HG03457 (cell line): ENCODE results near the gene MAP1LC3A.
A peak's percentile ranks its signal among the peaks of the same experiment; 100 is the strongest.
"Not testable (repeated sequence)": the region's sequence is repeated elsewhere in the genome, so short reads cannot be mapped to it uniquely, and the experiment has no call there.

Experiments used
- ATAC-seq: cut with Tn5 transposase; IDR thresholded peaks from one replicate; pipeline ENCODE4 v1.9.1; 2021; ENCODE audit warnings: moderate number of reproducible peaks; ENCODE audit not compliant: unreplicated experiment

The MAP1LC3A gene

DNA sequence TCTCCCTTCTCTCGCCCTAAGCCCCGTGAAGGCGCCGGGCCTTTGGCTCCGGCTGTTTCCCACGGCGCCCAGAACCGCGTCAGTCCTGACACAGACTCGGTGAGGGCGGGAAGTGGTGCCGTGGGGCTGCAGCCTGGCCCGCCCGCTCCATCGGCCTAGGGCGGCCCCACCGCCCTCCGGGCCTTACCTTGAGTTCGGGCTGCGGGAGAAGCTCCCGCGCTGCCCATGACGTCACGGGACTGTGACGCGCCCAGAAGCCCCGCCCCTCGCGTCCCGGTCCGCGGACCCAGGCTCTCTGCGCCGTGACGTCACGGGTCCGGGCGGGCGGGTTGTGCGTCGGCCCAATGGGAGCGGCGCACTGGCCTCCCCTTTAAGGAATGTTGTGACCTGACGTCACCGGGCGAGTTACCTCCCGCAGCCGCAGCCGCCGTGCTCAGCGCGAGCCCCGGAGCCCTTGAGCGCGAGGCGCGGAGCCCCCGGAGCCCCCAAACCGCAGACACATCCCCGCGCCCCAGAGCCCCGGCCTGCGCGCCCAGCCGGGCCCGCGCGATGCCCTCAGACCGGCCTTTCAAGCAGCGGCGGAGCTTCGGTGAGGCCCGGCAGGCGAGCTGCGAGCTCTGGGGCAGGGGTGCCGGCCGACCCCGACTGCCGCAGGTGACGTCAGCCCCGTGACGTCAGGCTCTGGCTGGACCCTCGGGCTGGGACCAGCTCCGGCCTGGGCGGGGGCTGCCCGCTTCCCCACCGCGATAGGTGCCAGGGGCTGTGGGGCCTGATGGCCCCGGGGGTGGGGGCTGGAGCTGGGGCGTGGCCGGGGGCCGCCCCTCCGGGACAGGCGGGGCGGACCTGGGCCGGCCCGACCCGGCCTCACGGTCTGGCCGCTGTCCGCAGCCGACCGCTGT, at the start of gene MAP1LC3A:
TSS of gene MAP1LC3A (plus strand) at position 399 of the 899 bp plus-strand sequence. CDS start at position 550, 151 bp downstream.
- ATAC-seq = peak; percentile 56

DNA sequence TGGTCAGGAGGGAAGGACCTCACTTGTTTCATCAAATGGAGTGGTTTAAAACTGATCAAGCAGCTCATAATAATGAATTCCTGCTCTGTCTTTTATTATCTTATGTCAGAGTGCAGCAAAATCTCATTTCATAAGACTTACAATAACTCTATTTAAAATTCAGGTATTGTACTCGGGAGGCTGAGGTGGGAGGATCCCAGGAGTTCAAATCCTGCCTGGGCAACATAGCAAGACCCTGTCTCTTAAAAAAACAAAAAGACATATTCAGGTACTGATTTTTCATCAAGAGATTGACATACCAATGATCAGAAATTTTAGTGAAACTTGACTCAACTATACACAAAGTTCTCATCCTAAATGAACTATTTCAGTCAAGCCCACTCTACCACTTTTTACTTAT, 47.9 kb upstream of the MAP1LC3A start:
- ATAC-seq = no peak

DNA sequence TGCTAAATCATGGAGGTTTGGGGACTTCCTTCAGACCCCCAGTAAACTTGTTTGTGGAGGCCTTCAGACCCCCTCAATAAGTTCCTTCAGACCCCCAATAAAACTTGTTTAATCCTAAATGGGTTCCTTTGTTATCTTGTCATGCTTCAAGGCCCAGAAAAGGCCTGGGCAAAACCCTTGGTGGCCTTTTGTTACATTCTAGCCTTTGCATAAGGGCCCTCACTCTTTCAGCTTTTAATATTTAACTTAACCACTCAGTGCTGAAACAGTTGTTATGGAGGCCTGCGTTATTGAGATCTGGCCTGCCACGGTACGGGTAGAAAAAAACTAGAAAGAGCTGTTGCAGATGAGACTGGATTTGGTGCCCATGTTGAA, 46.6 kb upstream of the MAP1LC3A start:
- ATAC-seq = no peak

DNA sequence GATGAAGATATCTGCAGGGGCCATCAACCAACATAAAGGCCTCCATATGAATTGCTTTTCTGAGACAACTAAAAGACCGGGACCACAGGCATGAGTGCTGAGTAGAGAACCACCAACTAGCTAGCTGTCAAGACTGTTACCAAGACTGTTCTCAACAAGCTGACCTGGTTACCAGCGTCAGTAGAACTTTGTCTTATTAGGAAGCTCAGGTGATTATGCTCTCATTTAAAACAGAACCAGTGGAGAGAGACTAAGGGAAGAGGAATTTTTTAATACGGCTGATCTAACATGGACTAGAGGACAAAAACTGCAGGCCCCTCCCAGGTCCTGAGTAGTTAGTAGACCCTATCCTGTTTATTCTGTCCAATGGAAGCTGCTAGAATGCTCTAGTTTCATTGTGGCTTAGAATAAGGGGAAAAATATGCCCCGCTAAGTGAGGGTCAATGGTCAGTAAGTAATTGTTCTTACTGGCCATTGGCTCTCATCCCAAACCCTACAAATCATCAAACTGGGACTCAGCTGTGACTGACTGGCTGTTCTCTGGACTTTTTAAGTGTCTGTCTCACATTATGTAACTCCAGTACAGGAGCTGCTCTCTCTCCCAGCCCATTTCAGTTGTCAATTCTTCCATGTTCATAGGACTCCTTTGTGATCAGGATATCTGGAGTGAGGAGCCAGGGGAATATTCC, 46.1 kb upstream of the MAP1LC3A start:
- ATAC-seq = no peak

- ATAC-seq = no peak
Measured at GRCh38 chr20:34512955-34513419, 45.5 kb upstream of the MAP1LC3A start.

DNA sequence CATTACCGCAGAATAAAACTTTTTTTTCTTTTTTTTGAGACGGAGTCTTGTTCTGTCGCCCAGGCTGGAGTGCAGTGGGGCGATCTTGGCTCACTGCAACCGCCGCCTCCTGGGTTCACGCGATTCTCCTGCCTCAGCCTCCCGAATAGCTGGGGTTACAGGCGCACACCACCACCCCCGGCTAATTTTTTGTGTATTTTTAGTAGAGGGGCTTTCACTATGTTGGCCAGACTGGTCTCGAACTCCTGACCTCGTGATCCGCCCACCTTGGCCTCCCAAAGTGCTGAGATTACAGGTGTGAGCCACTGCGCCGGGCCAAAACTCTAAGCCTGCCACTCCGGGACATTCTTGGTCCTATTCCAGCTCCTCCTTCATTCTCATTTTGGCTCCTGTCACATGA, 44.5 kb upstream of the MAP1LC3A start:
- ATAC-seq = not testable (repeated sequence)

- no peak for ATAC-seq
Measured at GRCh38 chr20:34514897-34515483, 43.5 kb upstream of the MAP1LC3A start.

GRCh38 chr20:34515484-34516246, 42.9 kb upstream of the MAP1LC3A start:
- ATAC-seq = peak; percentile 38

DNA sequence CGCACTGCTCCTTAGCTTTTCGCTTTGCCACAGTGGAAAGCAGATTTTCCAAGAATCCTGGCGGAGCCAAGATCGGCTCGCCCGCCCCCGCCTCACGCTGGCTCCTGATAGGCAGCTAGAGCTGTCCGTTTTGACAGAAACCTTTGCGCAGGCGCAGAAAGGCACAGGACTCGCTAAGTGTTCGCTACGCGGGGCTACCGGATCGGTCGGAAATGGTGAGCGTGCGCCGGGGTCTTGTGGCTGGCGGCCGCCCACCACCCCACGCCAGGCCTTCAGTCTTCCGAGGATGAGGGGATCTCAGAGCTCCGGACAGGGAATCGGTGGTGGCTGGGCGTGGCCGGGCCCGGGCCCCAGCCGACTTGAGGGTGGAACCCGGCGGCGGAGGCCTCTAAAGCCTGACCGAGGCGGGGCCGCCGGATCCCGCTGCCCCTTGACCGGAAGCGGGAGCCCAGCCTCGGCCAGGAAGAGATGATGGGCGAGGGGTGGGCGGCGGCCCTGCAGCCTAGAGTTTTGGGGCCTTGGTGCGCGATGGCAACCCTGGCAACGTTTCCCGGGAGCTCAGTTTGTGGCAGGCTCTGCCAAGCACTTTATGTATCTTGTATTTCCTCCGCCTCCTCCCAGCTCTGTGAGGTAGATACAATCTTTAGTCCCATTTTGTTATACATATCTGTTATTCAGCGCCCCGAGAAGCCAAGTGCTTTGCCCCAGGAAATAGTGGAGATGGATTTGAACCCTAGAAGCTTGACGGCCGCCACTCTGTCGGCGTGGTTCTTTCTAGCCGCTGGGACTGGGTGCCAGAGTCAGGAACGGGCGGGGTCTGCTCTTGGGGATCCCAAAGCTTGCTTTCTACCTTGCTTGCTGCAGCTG, 42.0 kb upstream of the MAP1LC3A start, which contains the start of gene DYNLRB1:
TSS of gene DYNLRB1 (plus strand) at position 176 of the 867 bp plus-strand sequence. CDS start at position 213, 37 bp downstream.
- peak; percentile 62 for ATAC-seq

- no peak for ATAC-seq
Measured at GRCh38 chr20:34517114-34517505, 41.4 kb upstream of the MAP1LC3A start.

- not testable (repeated sequence) for ATAC-seq
Measured at GRCh38 chr20:34518863-34519262, 39.7 kb upstream of the MAP1LC3A start.

GRCh38 chr20:34519841-34520240, 38.7 kb upstream of the MAP1LC3A start:
- ATAC-seq = not testable (repeated sequence)

- ATAC-seq = no peak
Measured at GRCh38 chr20:34522969-34523871, 35.3 kb upstream of the MAP1LC3A start.

- no peak for ATAC-seq
Measured at GRCh38 chr20:34524426-34524825, 34.1 kb upstream of the MAP1LC3A start.

DNA sequence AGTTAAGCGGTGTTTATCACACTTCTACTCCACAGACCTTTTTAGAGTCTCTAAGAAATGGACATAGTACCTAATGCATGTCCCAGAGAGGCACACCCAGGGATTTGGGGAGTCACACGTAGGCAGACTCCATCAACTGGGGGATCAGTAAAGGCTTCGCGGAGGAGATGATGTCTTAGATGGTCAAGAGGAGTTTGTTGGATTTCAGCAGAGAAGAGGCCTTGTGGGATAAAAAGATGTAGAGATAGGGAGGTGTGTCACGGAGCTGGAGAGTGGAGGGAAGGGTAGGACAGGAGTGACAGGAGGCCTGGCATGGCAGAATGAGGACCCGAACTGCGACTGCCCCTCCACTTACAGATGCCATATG, 33.2 kb upstream of the MAP1LC3A start:
- no peak for ATAC-seq

GRCh38 chr20:34525709-34526416, 32.7 kb upstream of the MAP1LC3A start:
- no peak for ATAC-seq

DNA sequence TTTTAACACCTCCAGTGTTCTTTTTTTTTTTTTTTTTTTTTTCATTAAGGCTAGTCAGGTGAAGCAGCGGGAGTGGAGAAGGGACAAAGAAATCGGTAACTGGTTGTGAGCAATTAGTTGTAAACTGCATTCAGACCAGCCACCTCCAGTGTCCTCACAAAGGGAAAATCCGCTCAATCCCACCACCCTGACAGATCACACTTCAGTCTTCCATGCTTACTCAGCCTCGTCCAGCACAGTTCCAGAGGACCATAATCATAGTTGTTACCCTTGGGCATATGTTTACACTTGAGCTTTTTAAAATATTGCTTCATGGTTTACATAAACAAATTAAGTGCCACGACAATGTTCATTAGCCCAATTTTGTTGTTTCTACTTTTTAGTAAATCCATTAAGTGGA, 32.1 kb upstream of the MAP1LC3A start:
- ATAC-seq = no peak

DNA sequence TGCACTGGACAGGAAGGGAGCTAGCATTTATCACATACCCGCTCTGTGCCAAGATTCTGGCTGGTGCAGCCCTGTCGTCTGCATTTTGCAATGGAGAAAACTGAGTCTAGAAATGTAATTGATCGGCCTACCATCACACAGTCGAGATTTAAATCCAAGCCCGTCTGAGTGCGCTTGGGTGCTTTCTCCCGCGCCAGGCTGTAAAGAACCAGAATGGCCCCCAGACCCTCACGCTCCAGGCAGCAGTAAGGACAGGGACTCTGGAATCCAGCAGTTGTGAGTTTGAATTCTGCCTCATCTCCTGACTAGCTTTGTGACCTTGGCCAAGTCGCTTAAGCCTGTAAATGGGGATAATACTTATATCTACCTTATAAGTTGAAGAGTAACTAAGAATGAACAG, 31.5 kb upstream of the MAP1LC3A start:
- no peak for ATAC-seq
